H1 (cell line): ENCODE measurements around the gene PCDHGA11. TPM values are rescaled to one million over a fixed set of nuclear protein-coding genes. Genes with fewer than 3 reads are reported as not detected.

Experiments used
- ASH2L ChIP-seq: fragments of 200-600, 300-600 bp; sonication (generic); IDR thresholded peaks from one replicate; pipeline ENCODE4 v1.7.1; 2017; ENCODE audit warnings: low read length
- BCL11A ChIP-seq, 2 experiments: IDR thresholded peaks; one replicate each; pipeline ENCODE4 v1.6.1; 2011; ENCODE audit warnings: low read depth in 2 of 2, low read length in 2 of 2, mild to moderate bottlenecking in 2 of 2
- EGR1 ChIP-seq: IDR thresholded peaks from 2 replicates; pipeline ENCODE4 v1.6.1; 2011; ENCODE audit warnings: low read depth, low read length, borderline replicate concordance
- JUN ChIP-seq: IDR thresholded peaks from 2 replicates; pipeline ENCODE4 v1.6.1; 2011; ENCODE audit warnings: low read depth, mild to moderate bottlenecking, improper control_type of control experiment, low read length
- KDM1A ChIP-seq: fragments of 200-600, 300-600 bp; sonication (generic); IDR thresholded peaks from 2 replicates; pipeline ENCODE4 v1.7.1; 2016; ENCODE audit warnings: mild to moderate bottlenecking, low read length, borderline replicate concordance
- NRF1 ChIP-seq: IDR thresholded peaks from 2 replicates; pipeline ENCODE4 v1.6.1; 2011; ENCODE audit warnings: mild to moderate bottlenecking, low read depth, low read length, improper control_type of control experiment
- SIRT6 ChIP-seq: IDR thresholded peaks from one replicate; pipeline ENCODE4 v1.7.1; 2012; ENCODE audit warnings: low read length, inconsistent platforms
- SUZ12 ChIP-seq: fragments of 200-600 bp; sonication (generic); IDR thresholded peaks from 2 replicates; pipeline ENCODE4 v1.6.1; 2012; ENCODE audit warnings: mild to moderate bottlenecking, inconsistent platforms, low read length, moderate library complexity, mixed read lengths
- TEAD4 ChIP-seq: IDR thresholded peaks from 2 replicates; pipeline ENCODE4 v1.6.1; 2012; ENCODE audit warnings: low read depth, low read length, inconsistent platforms, mixed read lengths
- polyA plus RNA-seq, 7 experiments: library from polyadenylated mRNA; depleted of rRNA in 3 of 7; stranded (reverse) in 5 of 7; unstranded in 2 of 7; fragments of >200 nt in 5 of 7; fragments of 200-250 nt in 2 of 7; gene quantifications; 1 replicate in 5 of 7; 2 replicates in 1 of 7; 4 replicates in 1 of 7; pipeline versions ENCODE4 v1.2.1 to v1.2.3, GENCODE V29; 2011 to 2013; ENCODE audit warnings: missing spikeins in 2 of 7, mixed read lengths in 2 of 7
- total RNA-seq: library from RNA; stranded (reverse); fragmentation: NEBNext Ultra II Directional; extraction: Animal tissue kit (Norgen Biotek cat#: 25700); gene quantifications from 2 replicates; pipeline ENCODE4 v1.2.1, GENCODE V29; 2021

Gene PCDHGA11
- total and polyA plus RNA-seq, 2 of the 8 experiments (the other 6 are each of a cell fraction or from before 2014, with no cell fraction given), result 2.2 to 8.2 TPM

- TF ChIP-seq BCL11A (IDR thresholded peaks at IDR 0.05; ENCODE audit: low read depth in 2 of 2, low read length in 2 of 2) (no peak), TEAD4 (no peak), JUN (no peak), ASH2L (no peak), SIRT6 (no peak), NRF1 (no peak), EGR1 (no peak), KDM1A (no peak), SUZ12 (no peak)
Observed at GRCh38 chr5:141383345-141383744, 37.5 kb upstream of the PCDHGA11 start (continued).
